ENCODE results near the gene SPAG17.

SPAG17 gene

DNA sequence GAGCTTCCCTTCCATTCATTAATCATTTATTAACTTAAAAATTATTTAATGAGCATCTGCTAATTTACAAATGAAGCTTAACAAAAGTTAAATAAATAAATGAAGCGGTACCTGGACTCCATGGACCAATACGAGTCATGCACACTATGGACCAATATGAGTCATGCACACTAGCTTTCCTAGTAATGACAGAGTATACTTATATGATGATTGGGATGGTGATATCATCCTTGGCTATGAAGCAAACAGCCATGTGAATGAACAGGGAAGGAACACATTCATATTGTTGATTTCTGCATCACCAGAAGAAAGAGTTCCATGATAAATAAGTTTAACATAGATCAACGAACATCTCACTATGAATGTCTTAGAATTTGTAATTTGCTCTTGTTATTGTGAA is 109.9 kb downstream of the SPAG17 start:
- DNase-seq (ENCODE audit: low spot score), result no peak

DNA sequence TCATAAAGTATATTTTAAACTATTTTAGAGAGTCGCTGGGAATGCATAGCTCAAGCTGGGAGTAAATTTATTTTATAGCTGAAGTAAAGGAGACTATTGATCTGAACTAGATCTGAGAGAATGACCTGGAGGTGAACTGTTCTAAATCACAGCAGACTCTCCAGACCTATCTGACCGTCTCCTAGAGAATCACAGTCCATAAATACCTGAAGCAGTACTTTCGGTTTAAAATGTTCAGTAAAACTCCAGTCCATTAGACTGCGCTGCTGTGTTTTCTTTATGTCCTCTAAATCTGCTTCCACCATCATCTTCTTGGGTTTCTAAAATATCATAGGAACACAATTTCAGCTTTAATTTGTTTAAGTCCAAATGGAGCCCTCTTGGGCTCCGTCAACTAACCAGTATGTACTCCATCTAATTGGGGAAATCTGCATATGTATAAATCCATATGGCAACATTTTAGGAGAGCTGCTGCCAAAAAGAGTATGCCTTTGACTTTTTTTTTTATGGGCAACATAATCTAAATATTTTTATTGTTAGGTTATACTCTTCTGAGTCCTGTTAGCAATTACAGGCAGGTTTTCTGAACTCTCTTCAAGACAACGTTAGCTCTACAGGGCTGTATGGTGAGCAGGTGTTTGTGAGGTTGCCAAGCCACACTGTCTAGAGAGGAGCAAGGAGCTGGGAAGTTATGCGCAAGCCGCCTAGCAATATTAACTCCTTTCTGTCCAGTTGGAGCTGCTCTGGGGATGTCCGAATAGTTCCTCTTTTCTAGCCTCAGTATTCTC is 111.2 kb downstream of the SPAG17 start:
- no peak for DNase-seq (ENCODE audit: low spot score)

DNA sequence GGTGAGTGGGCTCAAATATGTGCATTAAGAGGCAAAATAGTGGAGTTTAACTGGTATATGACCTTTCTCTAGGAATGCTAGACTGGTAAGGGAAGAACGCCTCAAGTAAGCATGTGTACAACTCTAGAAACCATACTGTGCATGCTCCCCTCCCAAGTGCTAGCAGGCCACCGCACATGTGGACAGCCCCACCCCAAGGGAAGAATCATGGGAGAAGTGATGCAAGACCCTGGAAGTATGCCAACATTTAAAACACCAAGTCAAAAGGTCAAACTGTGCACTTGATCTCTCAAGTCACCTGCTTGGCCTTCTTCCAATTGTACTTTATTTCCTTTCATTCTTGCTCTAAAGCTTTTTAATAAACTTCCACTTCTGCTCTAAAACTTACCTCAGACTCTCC is 135.0 kb downstream of the SPAG17 start:
- DNase-seq (ENCODE audit: low spot score), result no peak

DNA sequence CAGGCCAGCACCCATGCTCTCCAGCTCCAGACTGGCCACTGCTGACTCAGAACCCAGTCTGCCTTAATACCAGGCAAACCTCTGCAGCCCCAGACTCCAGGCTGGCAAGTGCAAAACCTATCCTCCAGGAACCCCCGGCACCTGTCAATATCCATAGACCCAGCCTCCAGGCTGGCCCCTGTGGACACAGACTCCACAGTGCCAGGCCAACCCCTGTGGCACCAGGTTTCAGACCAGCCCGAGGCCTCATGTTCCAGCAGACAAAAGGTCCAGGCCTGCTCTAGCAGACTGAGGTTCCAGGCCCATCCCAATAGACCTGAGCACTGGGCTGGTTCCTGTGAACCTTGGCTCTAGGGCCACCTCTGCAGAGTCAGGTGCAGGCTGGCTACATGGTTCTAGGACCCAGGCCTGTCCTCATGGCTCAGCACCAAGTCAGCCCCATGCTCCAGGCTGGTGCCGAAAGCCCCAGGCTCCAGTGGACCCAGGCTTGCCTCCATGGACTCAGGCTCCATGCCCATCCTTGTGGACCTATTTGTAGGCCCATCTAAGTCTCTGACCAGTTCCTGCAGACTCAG is 137.3 kb downstream of the SPAG17 start:
- DNase-seq (ENCODE audit: low spot score), result no peak

DNA sequence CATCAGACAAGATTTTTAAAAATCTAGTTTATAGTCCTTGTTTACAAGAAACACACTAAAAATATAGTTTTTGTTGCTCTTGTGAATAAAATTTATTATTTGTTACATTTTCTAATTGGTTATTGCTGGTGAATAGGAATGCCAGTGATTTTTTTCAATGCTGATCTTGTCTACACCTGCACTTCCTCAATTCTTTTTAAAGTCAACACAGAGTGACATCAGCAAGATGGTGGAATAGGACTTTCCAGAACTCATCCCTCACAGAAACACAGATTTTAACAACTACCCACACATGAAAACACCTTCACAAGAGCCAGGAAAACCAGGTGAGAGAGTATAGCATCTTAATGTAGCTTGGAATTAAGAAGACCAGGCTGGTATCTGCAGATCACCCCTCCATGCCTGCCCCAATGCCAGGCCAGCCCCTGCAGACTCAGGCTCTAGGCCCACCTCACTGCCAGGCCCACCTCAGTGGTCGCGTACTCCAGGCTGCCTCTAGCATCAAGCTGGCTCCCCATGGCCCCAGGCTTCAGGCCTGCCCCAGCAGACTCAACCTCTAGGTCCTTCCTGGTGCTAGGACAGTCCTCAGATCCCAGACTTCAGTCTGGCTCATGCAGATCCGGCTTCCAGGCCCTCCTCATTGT is 137.9 kb downstream of the SPAG17 start:
- no peak for DNase-seq (ENCODE audit: low spot score)

DNA sequence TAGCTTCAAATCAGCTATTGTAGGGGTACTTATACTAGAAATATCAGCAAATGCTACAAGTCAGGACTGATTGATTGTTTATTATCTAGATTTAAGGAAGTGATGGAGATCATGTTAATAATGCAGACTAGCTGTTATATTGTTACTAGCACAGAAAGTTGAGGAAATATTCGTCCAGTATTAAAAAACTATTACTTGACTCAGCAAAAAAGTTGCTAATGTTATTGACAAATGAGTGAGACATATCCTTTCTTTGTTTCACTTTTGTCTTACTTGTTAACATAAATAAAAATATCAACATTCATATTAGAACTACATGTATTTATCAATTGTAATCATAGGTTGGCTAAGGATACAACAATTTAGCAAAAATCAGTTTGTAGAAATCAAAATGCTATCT is 141.4 kb downstream of the SPAG17 start:
- DNase-seq (ENCODE audit: low spot score), result no peak

DNA sequence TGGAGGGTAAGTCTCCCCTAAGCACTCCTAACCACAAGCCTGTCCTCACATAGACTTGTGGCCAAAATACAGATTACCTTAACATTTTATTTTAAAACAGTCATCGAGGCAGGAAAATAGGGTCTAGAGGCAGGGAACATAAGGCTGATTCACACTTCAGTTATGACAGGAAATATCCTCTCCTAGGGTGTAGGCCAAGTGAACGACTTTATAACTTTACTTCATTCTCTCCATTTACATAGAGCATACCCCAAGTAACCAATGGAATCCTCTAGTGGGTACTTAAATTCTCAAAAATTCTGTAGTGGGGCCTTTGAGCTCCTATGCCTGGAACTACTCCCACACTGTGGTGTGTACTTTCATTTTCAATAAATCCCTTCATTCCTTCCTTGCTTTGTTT is 142.5 kb downstream of the SPAG17 start:
- DNase-seq (ENCODE audit: low spot score), result no peak

DNA sequence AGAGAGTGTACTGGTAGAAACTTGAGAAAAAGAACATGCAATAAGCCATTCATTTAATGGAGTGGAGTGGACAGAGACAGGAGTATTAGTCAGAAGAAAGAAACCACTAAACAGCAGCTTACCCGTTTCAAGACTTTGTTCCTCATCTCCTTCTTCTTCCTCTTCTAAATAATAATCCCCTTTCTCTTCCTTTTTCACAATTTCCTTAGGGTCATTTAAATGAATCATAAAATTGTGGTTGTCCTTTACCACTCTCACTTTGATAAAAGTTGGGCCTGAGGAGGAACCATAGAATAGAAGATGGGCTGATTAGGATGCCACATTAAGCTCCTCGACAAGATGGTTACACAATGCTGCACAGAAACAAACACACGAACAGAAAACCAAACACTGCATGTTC is 145.9 kb downstream of the SPAG17 start:
- no peak for DNase-seq (ENCODE audit: low spot score)

DNA sequence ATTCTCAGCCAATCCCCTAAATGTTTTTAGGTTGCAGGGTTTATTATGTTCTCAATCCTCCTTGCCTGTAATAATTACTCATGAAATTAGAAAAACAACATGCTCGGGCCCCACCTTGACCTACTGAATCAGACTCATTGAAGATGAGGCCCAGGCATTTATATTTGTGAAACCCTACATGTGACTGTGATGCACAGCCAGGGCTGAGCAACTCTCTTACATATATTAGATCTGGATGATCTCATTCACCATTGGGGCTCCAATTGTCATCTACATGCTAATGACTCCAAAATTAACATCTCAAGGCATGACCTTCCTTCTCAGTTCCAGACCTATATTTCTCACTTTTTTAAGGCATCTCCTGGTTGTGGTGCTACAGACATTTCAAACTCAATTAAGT is 152.1 kb downstream of the SPAG17 start:
- no peak for DNase-seq (ENCODE audit: low spot score)

DNA sequence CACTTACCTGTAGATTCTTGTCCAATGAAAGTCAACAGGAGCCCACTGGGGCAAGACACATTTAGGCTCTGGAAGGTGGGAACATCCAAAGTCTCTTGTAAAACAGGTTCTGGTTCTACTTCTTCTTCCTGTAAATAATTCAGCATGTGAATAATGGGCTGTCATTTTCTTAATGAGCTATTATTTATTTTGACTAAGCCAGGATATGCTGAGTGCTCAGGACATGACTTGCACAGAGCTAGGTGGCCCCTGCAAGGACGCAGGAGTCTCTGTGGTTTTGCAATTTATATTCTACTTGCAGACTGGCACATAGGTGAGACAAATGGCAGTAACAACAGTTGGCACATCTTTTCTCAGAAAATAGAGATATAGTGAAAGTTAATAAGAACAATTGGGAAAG is 156.8 kb downstream of the SPAG17 start:
- no peak for DNase-seq (ENCODE audit: low spot score)

DNA sequence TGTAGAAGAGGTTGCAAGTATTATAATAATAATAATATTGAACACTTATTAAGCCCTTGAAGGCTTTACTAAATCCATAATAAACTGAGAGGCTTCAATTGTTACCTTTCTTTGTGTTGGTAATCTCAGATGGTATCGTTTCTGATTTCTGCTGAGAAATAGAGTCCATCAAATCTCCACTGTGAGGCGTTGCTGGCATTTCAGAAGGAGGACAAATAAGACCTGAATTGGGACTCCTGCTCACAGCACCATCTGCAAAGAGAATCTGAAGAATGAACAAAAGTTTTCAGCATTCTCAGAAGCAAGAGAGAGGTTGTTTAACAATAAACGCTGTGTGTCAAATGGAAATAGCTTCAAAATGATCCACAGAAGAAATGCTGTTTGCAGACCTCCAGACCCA is 161.8 kb downstream of the SPAG17 start:
- no peak for DNase-seq (ENCODE audit: low spot score)

DNA sequence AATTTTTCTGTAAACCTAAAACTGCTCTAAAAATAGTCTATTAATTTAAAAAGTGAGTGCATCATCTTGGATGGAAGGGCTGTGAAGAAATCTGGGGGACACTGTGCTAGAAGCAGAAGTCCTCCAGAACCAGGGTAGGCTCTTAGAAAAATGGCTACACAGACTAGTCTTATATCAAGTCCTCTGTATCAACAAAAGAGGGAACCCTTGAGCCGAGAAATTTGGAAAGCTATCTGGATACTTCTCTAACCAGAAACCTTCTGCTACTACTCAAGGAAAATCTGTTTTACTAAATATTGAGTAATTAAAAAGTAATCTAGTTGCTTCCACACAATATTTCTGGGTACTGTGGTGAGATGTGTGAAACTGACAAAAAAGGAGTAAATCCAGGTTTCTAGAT is 163.4 kb downstream of the SPAG17 start:
- no peak for DNase-seq (ENCODE audit: low spot score)

DNA sequence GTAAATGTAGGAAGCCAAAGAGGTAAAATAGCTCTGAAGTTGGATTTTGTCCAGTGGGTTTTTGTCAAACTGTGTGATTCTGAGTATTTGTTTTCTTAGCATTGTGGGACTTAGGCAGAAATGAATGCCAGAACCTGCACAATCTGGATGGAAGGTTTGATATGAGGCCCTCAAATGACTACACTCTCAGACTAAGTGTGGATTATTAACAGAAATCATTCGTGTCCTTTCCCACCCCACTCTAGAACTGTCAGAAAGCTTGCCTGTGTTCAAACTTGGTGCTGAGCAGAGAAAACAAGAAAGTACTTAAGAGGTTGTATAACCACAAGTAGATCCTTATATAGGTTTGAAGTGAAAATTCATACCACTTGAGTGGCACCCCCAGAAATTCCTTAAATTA is 167.0 kb downstream of the SPAG17 start:
- no peak for DNase-seq (ENCODE audit: low spot score)

DNA sequence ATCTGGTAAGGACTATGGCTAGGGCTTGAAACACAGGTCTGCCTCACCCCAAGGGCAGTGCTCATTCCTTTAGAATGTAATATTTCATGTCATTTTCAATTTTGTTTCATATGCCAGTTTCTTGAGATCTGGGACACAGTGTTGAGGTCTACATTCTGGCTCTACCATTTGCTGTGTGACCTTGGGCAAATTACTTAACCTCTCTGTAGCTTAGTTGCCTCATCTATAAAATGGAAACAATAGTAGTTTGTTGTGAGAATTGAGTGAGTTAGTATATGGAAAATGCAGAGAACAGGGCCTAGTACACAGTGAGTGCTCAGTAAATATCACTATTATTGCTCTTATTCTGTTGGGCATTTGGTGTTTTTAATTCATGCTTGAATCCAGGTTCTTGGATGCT is 171.1 kb downstream of the SPAG17 start:
- no peak for DNase-seq (ENCODE audit: low spot score)

DNA sequence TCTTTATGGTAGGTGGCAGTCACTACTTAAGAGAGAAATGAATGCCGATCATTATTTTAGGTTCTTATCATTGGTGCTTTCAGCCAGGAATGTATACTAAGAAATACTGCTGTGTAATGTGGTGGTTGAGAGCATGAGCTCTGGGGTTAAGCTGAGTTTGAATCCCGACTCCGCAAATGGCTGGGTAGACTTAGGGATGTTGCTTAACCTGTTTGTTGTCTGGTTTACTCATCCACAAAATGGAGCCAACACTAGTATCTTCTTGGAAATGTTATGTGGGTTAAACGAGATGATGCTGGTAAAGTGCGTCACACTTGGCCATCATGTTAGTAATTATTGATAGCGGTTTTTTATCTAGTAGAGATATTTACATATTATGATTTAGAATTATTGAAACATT is 171.7 kb downstream of the SPAG17 start:
- no peak for DNase-seq (ENCODE audit: low spot score)

DNA sequence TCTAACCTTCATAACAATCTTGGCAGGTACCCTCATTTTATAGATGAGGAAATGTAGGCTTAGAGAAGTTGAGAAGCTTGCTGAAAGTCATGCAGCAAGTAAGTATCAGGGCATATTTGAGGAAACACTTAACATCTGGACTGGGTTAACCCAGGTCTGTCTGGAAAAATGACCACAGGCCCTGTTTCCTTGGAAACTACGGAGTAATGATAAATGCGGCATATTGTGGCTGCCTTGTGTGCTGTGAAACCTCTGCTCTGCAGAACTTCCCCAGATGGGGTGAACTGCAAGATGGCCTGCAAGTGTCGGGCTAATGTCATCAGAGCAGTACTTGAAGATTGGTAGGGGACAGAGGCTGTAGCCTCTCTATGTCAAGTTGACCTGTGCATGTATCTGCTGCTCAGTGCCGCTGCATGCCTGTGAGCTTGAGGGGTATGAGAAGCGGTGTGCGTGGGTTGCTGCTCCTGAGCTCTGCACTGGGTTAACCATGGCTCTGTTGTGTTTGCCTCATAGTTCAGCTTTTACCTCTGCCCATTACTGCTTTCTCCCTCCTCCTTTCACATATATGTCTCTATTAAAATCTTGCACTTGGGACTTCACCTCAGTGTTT is 172.4 kb downstream of the SPAG17 start:
- DNase-seq (ENCODE audit: low spot score), result no peak

DNA sequence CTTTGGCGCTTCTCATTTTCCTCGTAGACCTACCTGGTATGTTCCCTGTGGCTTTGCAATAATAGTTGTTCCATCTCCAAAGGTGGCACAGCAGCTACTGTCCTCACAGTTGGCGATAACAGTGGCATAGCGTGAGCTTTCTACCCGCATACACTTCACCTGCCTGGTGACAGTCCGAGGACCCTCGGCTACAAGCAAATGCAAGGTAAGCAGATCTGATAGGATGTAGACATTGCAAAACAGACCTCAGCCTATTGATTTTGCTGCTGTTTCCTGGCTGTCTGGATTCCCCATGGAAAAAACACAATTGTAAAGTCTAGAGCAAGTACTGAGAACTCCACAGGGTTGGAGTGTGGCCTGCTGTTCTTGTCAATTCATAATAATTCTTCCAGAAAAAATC is 177.0 kb downstream of the SPAG17 start:
- DNase-seq (ENCODE audit: low spot score), result no peak

DNA sequence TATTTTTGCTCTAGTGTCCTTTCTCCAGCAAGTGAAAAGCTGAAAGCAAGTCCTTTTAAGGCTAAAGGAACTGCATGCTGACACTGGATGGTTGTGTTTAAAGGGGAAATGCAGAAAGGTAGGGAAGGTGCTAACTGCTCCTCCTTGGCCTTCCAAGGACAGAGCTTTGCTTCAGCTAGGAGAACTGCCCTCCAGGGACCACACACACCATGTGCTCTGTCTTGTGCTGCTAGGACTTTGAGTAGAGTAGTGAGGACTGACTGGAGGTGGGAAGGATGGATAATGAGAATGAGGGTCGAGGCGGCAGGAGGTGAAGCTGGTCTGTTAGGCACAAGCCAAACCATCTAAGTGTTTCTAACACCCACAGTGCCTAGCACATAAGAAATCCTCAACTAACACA is 177.6 kb downstream of the SPAG17 start:
- DNase-seq (ENCODE audit: low spot score), result no peak

DNA sequence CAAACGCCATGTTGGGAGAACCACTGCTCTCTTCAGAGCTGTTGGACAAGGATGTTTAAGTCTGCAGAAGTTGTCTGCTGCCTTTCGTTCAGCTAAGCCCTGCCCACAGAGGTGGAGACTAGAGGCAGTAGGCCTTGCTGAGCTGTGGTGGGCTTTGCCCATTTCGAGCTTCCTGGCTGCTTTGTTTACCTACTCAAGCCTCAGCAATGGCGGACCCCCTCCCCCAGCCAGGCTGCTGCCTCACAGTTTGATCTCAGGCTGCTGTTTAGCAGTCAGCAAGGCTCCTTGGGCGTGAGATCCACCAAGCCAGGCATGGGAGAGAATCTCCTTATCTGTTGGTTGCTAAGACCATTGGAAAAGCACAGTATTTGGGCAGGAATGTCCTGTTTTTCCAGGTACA is 180.7 kb downstream of the SPAG17 start:
- no peak for DNase-seq (ENCODE audit: low spot score)

DNA sequence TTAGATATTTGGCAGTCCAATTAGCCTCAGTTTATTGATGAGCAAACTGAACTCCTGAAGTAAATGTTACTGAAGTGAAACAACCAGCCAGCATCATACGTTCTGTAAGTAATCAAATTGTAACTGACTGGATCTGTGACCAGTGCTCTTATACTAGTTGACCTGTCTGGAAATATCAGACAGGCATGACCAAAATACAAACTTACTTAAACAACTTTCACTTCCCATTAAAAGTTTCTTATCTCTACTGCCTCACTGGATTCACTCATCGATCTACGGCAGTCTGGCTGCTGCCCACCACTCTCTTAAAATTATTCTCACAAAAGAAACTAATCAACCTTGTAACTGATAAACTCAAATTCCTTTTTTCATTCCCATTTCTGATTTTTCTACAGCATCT is 199.1 kb downstream of the SPAG17 start:
- no peak for DNase-seq (ENCODE audit: low spot score)

DNA sequence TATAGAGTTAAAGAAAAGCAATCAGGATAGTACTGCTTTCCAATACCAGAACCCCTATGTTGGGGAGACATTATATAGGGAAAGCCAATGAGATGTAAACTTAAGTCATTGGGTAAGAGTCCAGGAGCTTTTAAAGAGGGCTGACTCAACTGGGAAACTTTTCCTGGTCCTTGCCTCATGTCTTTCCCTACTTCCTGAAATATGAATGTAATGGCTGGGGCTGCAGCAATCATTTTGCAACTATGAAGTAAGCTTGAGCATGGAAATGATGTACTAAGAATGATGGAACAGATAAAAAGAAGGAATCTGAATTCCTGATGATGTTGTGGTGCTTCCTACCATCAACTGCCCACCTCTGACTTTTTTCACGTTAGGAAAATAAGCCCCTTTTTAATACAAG is 199.8 kb downstream of the SPAG17 start:
- no peak for DNase-seq (ENCODE audit: low spot score)

DNA sequence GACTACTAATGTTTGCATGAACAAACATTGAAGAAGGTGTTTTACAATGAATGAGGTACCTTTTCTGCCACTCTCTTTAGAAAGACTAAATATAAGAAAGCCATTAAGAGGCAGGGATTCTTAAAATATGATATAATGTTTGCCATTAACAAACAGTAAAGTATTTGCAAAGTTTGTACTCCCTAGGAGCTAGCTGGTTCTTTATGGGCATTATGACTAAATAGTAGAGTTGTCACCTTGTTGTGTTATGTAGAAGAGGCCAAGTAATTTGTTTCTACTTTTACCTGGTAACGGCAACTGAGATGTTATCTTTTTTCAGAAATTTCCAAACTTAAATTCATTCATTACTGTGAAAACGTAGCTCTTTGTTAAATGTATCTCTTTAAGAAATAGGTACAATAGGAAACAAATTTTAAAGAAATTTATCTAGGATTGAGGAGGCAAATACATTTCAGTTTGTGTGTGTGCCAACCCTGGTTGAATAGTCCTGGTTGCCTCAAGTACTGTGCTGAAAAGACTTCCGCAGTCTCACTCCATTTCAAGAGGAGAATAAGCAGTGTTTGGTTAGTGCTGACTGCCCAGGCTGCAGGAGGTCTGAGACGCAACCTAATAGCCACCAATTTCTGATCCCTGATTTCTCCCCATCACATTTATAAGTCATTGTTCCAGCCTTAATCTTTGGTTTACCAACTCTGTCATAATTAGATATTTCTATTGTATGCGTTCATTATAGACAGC is 203.4 kb downstream of the SPAG17 start:
- no peak for DNase-seq (ENCODE audit: low spot score)

DNA sequence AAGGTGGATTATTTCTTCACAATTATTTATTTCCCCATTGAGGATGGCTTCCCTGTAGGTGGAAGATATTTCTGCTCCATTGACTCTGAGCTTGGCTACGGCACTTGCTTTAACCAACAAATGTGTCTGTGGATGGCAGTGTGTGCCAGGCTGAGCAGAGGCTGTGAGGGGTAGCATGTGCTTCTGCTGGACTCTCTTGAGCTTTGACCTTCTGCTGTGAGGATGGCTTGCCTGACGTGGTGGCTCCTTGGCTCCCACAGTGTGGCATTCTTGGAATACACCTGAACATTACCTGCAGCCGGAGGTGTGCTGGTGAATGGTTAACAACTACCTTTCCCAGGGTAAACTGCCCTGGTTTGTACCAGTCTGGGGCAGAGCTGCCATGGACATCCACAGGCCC is 208.6 kb downstream of the SPAG17 start:
- no peak for DNase-seq (ENCODE audit: low spot score)

Measured in germinal center (tissue), 1 donor.